ENCODE measurements around the gene CELSR1.

Gene CELSR1

GRCh38 chr22:46575911-46576555, 38.6 kb upstream of the CELSR1 start:
- peak; percentile 18 for DNase-seq

GRCh38 chr22:46574993-46575910, 37.8 kb upstream of the CELSR1 start:
- DNase-seq = peak; percentile 83

DNA sequence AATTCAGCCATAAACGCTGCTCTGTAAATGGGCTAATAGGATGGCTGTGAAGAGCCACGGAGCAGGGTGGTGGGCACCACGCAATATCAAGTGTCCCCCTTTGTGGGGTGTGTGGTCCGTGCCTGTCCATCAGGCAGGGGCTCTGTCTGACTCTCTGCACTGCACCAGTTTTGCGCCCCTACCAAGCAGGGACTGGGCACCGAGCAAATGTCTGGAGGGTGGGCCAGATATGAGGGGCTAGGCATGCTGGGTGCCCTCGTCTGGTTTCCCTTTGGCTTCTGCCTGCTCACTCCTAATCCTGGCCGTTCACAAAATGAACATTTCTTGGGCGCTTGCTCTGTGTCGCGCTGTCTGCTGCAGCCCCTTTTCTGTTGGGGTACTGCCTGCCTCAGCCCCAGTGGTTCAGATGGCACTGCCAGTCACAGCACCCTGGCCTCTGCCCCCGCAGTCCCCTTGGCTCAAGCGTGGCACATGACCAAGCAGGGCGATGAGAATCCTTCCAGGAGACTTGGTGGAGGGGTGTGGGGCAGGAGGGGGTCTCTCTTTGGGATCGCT, 37.1 kb upstream of the CELSR1 start:
- no peak for DNase-seq

- DNase-seq = no peak
These were observed 36.5 kb upstream of the CELSR1 start for GRCh38 chr22:46573781-46574437.

- no peak for DNase-seq
These were observed 35.7 kb upstream of the CELSR1 start for GRCh38 chr22:46572911-46573780.

GRCh38 chr22:46571642-46572250, 34.3 kb upstream of the CELSR1 start:
- no peak for DNase-seq

DNA sequence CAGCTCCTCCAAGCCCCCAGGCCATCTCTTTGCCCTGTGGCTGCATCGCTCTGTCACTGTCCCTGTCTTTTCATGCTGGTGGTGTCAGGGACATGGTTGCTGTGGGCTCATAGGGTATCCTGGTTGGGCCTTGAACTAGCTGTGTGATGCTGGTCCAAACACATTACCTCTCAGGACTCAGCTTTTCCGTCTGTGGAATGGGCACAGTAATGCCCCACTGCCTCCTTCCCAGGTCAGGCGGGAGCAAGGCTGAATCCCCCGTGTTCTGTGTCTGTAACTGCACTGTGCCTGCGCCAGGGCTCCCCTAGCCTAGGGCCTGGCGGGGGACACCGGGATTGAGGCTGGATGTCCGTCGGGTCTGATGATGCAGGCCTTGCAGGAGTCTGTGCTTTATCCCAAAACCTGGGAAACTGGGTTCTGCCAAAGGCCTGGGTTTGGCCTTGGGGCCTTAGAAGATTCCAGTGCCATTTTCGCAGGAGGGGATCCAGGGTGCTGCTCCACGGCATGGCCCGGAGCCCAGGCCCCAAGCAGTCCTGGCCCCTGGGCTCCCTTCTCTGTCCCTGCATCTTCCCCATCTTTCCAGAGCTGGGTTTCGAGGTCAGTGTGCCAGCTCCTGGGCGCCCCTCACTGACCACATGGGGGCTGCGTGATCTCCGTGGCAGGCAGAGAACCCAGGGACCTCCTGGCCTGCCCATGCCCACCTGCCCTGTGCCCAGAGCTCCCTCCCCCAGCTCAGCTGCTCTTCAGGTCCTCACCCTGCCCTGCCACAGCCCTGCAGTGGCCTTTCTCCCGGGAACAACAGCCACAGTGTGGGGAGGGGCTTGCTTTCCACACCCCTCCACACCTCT, 32.7 kb upstream of the CELSR1 start:
- no peak for DNase-seq

DNA sequence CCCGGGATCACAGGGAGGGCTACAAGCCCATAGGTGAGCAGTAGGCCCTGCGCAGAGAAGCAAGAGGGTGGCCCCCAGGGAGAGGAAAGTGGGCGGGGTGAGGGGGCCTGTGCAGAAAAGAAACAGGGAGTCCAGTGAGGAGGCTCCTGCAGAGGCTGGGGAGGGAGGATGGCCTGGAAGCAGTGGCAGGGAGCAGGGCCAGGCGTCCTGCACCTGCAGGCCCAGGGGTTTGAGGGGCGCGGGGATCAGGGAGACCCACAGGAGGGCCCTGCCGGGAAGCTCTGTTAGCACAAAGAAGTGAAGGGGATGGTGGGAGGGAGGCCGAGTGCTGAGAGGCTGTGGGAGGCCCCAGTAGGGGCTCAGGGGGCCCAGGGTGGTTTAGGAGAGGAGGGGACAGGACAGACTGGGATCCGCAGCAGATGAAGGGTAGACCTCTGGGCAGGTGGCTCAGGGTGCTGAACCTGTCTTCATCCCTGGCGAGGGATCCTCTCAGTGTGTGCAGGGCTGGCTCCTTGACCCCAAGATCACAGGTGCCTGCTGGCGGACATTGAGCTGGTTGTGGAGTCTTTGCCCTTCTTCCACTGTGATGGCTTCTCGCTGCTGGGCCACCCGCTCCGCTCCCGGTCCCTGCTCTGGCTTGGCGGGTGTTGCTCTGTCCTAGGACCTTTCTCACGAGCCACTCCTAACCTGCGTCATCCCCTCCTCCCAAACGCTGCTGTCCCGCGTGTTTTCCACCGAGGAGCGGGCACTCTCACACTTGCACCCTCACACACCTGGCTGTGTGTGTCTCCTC, 31.8 kb upstream of the CELSR1 start:
- no peak for DNase-seq

- DNase-seq = no peak
These were observed 30.8 kb upstream of the CELSR1 start for GRCh38 chr22:46568102-46568809.

DNA sequence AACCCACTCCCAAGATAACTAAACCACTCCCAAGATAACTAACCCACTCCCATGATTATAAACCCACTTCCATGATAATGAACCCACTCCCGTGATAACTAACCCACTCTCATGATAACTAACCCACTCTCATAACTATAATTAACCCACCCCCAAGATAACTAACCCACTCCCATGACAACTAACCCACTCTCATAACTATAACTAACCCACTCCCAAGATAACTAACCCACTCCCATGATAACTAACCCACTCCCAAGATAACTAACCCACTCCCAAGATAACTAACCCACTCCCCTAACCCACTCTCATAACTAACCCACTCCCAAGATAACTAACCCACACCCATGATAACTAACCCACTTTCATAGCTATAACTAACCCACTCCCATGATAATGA, 30.1 kb upstream of the CELSR1 start:
- no peak for DNase-seq

- no peak for DNase-seq
These were observed 26.8 kb upstream of the CELSR1 start for GRCh38 chr22:46564084-46564714.

GRCh38 chr22:46563381-46564083, 26.1 kb upstream of the CELSR1 start:
- DNase-seq = peak; percentile 85

DNA sequence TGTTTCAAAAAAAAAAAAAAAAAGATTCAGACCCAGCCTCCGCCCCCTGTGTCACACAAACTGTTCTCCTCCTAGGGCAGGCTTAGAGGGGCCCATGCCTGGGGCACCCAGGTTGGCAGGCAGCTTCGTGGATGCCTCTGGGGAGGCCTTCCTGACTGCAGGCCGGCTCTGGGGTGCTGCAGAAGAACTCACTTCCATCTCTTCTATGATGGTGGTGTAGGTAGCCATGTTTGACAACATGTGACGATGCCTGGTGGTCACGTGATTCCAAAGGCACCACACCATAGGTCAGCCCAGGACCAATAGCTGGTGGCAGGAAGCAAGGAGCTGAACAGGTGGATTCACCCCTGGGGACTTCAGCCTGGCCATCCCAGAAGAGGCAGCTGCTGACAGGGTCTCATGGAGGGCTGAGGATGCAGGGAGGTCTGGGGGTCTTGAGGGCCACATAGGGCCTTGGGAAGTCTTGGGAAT, 24.1 kb upstream of the CELSR1 start:
- DNase-seq = no peak

DNA sequence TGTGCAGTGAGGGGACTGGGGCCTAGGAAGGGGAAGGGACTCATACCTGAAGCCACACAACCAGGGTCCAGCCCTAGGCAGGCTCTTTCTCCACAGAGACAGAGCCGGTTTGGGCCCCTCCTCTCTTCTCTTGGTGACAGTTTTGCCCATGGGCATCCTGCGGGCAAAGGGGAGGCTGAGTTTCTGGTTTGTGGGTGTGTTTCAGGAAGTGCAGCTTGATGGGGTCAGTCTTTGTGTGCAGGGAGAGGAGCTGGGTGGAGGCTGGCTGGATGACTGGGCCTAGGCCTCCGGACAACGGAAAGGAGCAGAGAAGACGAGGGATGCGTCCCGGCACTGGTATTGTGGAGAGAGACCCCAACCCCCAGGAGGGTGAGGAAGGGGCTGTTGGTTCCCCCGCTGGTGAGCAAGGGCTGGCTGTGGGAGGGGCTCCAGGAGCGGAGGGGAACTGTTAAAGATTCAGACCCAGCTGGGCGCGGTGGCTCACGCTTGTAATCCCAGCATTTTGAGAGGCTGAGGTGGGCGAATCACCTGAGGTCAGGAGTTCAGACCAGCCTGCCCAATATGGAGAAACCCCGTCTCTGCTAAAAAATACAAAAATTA, 23.4 kb upstream of the CELSR1 start:
- DNase-seq = no peak

DNA sequence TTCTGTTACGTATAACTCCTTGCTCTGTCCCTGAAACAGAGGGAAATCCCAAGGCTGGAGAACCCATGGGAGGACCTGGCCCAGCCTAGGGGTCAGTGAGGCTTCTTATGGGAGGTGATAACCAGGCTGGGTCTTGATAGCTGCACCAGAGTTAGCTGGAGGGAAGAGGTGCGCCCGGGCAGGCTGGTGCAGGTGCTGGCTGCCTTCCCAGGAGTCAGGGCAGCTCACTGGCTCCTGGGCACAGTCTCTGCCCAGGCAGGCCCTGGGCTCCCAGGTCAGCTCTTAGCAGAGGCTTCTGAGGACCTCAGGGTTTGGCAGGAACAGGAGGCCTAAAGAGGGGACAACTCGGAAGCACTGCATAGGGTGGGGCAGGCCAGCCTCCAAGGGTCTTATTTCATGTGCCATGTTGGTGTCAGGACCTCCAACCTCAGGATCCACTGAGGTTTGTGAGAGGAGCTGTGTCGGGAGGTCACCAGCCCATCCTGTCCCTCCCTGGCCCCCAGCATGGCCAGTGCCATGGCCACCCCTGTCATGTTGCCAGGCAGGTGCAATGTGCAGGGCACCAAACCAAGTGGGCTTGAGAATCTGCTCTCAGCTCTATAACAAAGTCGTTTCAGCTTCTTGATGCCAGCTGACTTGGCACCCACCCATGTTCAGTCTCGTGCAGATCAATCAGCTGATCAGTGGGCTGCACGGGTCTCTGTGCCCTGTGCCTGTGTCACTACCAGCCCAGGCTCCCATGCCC, 20.5 kb upstream of the CELSR1 start:
- no peak for DNase-seq

DNA sequence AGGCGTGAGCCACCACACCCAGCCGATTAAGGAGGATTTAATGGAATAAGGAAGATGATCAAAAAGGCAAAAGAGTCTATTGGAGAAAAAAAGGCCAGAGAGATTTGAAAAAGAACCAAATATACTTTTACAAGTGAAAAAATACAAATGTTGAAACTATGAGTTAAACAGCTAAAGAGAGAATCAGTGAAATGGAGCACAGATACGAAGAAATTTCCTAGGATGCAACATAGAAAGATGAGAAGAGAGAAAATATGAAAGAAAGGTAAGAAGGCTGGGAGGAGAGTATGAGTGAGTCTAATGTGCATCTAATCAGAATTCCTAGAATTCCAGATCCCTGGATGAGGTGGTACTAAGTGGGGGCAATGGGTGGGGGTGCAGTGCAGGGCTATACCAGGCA, 19.4 kb upstream of the CELSR1 start:
- no peak for DNase-seq

- DNase-seq = no peak
These were observed 15.8 kb upstream of the CELSR1 start for GRCh38 chr22:46553189-46553588.

Data from DMS153 (cell line).